ENCODE data around the gene HPSE2. TPM values are rescaled to one million over a fixed set of nuclear protein-coding genes. Genes with fewer than 3 reads are reported as not detected.

Gene HPSE2
- total RNA-seq, 1 experiment from 2014 or later, result not detected

DNA sequence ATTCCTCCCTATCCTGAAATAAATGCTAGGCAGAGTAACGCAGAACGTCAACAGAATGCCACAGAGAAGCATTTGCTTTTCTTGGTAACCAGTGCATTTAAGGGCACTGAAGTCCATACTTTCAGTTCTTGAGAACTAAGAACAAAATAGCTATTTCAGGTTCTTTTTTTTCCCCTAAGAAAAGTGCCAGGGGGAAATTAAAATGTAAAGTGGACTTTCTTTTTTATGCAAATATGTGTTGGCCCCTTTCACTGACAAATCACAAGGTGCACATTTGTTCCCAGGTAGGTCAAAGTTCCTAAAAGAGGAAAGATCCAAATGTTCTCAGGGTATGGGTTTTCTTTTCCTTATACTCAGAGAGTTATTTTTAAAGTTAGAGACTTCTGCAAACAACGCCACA, 151.5 kb downstream of the HPSE2 start:
- H3K9me3 ChIP-seq (ENCODE audit: control insufficient read depth, insufficient read depth, low read depth, low read length), result no peaks in the 10 kb centered on the region
- intact Hi-C loops (cut with micrococcal nuclease; ENCODE audit: unreplicated experiment) (no loop called here), in situ Hi-C loops (cut with HindIII; ENCODE audit: low pct_unique_long_range_greater_than_20kb, low sequenced_read_pairs) (no loop called here)
- no peak overlapping the region for H3K27ac ChIP-seq (ENCODE audit: low read length)
- BruUV-seq (replicated peaks), result no TSS peak
- DNase-seq (ENCODE audit: low read depth, low spot score) (no peak), ATAC-seq (no peak)
- CTCF ChIA-PET, result no interaction called here
- H3K4me1 ChIP-seq (ENCODE audit: control insufficient read depth, insufficient read depth, low read length), result no peaks in the 10 kb centered on the region
- no peak for TF ChIP-seq TCF7L2 (IDR thresholded peaks at IDR 0.05; ENCODE audit: low read depth, low read length)
- TF ChIP-seq, protein P1, sequence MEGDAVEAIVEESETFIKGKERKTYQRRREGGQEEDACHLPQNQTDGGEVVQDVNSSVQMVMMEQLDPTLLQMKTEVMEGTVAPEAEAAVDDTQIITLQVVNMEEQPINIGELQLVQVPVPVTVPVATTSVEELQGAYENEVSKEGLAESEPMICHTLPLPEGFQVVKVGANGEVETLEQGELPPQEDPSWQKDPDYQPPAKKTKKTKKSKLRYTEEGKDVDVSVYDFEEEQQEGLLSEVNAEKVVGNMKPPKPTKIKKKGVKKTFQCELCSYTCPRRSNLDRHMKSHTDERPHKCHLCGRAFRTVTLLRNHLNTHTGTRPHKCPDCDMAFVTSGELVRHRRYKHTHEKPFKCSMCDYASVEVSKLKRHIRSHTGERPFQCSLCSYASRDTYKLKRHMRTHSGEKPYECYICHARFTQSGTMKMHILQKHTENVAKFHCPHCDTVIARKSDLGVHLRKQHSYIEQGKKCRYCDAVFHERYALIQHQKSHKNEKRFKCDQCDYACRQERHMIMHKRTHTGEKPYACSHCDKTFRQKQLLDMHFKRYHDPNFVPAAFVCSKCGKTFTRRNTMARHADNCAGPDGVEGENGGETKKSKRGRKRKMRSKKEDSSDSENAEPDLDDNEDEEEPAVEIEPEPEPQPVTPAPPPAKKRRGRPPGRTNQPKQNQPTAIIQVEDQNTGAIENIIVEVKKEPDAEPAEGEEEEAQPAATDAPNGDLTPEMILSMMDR (IDR thresholded peaks at IDR 0.05), result no peak
- TF ChIP-seq SIN3A (IDR thresholded peaks at IDR 0.05; ENCODE audit: borderline replicate concordance, insufficient read depth, low read depth, low read length), result no peak
- no peak for TF ChIP-seq POLR2AphosphoS5 (IDR thresholded peaks at IDR 0.05; ENCODE audit: low read depth, low read length)
- TF ChIP-seq, protein P2, sequence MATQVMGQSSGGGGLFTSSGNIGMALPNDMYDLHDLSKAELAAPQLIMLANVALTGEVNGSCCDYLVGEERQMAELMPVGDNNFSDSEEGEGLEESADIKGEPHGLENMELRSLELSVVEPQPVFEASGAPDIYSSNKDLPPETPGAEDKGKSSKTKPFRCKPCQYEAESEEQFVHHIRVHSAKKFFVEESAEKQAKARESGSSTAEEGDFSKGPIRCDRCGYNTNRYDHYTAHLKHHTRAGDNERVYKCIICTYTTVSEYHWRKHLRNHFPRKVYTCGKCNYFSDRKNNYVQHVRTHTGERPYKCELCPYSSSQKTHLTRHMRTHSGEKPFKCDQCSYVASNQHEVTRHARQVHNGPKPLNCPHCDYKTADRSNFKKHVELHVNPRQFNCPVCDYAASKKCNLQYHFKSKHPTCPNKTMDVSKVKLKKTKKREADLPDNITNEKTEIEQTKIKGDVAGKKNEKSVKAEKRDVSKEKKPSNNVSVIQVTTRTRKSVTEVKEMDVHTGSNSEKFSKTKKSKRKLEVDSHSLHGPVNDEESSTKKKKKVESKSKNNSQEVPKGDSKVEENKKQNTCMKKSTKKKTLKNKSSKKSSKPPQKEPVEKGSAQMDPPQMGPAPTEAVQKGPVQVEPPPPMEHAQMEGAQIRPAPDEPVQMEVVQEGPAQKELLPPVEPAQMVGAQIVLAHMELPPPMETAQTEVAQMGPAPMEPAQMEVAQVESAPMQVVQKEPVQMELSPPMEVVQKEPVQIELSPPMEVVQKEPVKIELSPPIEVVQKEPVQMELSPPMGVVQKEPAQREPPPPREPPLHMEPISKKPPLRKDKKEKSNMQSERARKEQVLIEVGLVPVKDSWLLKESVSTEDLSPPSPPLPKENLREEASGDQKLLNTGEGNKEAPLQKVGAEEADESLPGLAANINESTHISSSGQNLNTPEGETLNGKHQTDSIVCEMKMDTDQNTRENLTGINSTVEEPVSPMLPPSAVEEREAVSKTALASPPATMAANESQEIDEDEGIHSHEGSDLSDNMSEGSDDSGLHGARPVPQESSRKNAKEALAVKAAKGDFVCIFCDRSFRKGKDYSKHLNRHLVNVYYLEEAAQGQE (IDR thresholded peaks at IDR 0.05; ENCODE audit: insufficient read depth in 1 of 2, low read depth in 2 of 2, low read length in 1 of 2), result no peak
- H3K36me3 ChIP-seq (ENCODE audit: control insufficient read depth, insufficient read depth, low read length), result no peaks in the 10 kb centered on the region
- H3K4me3 ChIP-seq (ENCODE audit: low read depth in 2 of 2, low read length in 2 of 2), result no peak overlapping the region
- POLR2A ChIA-PET, result no interaction called here
- no peaks in the 10 kb centered on the region; the same call in 1 of the 2 replicates for H3K27me3 ChIP-seq (ENCODE audit: control insufficient read depth, insufficient read depth, low read length)

DNA sequence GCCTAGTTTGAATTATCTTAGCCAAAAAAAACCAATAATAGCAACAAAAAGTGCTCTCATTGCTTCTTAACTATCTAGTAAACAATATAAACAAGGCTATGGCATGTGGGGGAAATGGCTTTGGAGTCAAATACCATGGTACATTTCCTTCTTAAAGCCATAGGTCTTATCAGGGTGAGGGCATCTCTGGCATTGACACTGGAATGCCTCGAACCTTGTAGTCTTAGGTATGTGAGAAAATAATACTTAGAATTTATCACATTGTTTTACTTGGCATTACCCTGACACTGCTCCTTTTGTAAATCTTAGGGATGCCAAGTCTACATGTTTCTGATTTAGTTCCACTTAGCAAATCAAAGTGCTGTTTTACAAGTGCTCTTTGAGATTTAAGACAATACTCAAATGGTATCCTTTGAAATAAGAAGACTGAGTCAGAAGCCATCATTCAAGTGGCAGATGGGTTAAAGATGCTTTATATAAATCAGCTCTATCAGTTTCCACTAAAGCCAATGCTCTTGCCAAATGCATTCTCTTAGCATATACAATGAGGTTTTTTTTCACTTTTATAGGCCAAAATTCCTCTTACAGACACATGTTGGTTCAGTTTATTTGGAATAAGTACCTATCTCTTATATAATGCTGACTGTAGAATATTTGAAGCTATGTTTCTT, 155.2 kb downstream of the HPSE2 start:
- no peaks in the 10 kb centered on the region for H3K9me3 ChIP-seq (ENCODE audit: control insufficient read depth, insufficient read depth, low read depth, low read length)
- H3K27me3 ChIP-seq (ENCODE audit: control insufficient read depth, insufficient read depth, low read length), result no peaks in the 10 kb centered on the region; the same call in 1 of the 2 replicates
- H3K4me1 ChIP-seq (ENCODE audit: control insufficient read depth, insufficient read depth, low read length), result no peaks in the 10 kb centered on the region
- ChIA-PET POLR2A (no interaction called here), CTCF (interaction anchor here (0.6 kb wide), 1 partner anchor 230 kb away, joined by 5 read pairs; no protein-coding TSS in a partner anchor)
- BruUV-seq (replicated peaks), result no TSS peak
- intact Hi-C loops (cut with micrococcal nuclease; ENCODE audit: unreplicated experiment), result no loop called here
- no peak overlapping the region for H3K4me3 ChIP-seq (ENCODE audit: low read depth in 2 of 2, low read length in 2 of 2)
- in situ Hi-C loops (cut with HindIII; ENCODE audit: low pct_unique_long_range_greater_than_20kb, low sequenced_read_pairs), result no loop called here
- DNase-seq (ENCODE audit: low read depth, low spot score), result no peak
- no peak overlapping the region for H3K27ac ChIP-seq (ENCODE audit: low read length)
- no peaks in the 10 kb centered on the region for H3K36me3 ChIP-seq (ENCODE audit: control insufficient read depth, insufficient read depth, low read length)
- TF ChIP-seq, protein P2 (IDR thresholded peaks at IDR 0.05; ENCODE audit: insufficient read depth in 1 of 2, low read depth in 2 of 2, low read length in 1 of 2), result no peak
- TF ChIP-seq SIN3A (IDR thresholded peaks at IDR 0.05; ENCODE audit: borderline replicate concordance, insufficient read depth, low read depth, low read length) (no peak), TCF7L2 (IDR thresholded peaks at IDR 0.05; ENCODE audit: low read depth, low read length) (no peak), POLR2AphosphoS5 (IDR thresholded peaks at IDR 0.05; ENCODE audit: low read depth, low read length) (no peak)
- TF ChIP-seq, protein P1 (IDR thresholded peaks at IDR 0.05), result no peak
- ATAC-seq, result no peak
